Skeletal muscle tissue (tissue), 4 donors: Measurements from ENCODE around the gene OAS2. TPM values are rescaled to one million over a fixed set of nuclear protein-coding genes. Genes with fewer than 3 reads are reported as not detected.

Experiments used
- H3K27ac ChIP-seq: one replicate; pipeline ENCODE4 v1.7.0; 2013; ENCODE audit warnings: mild to moderate bottlenecking, low read depth, low read length, inconsistent platforms
- H3K27me3 ChIP-seq, 3 donors: one replicate each; pipeline ENCODE4 v1.7.0; 2013; ENCODE audit warnings: low read length in 3 of 3; ENCODE audit not compliant: control insufficient read depth in 3 of 3, insufficient read depth in 3 of 3
- H3K36me3 ChIP-seq, 3 donors: one replicate each; pipeline ENCODE4 v1.7.0; 2013; ENCODE audit warnings: low read length in 3 of 3; ENCODE audit not compliant: control insufficient read depth in 3 of 3, insufficient read depth in 3 of 3
- H3K4me1 ChIP-seq, 3 donors: one replicate each; pipeline ENCODE4 v1.7.0; 2013; ENCODE audit warnings: low read length in 3 of 3, mild to moderate bottlenecking in 3 of 3; ENCODE audit not compliant: control insufficient read depth in 3 of 3, insufficient read depth in 3 of 3
- H3K4me3 ChIP-seq, 3 donors: one replicate each; pipeline ENCODE4 v1.7.0; 2013; ENCODE audit warnings: low read length in 3 of 3
- H3K9ac ChIP-seq, 3 donors: one replicate each; pipeline ENCODE4 v1.7.0; 2013; ENCODE audit warnings: low read length in 3 of 3, mild to moderate bottlenecking in 3 of 3, moderate library complexity in 2 of 3, low read depth in 1 of 3
- H3K9me3 ChIP-seq, 3 donors: one replicate each; pipeline ENCODE4 v1.7.0; 2013; ENCODE audit warnings: low read length in 3 of 3; ENCODE audit not compliant: control insufficient read depth in 3 of 3
- total RNA-seq: library from RNA; depleted of rRNA; stranded (reverse); fragments of >200 nt; gene quantifications from one replicate; pipeline ENCODE4 v1.2.3, GENCODE V29; 2014
- donor health status: Osteomylitis.

Gene OAS2
- total RNA-seq, 1 donor from 2014 or later, result 6.8 TPM

GRCh38 chr12:113006641-113007040 lies 28.3 kb downstream of the OAS2 start:
- Histone ChIP-seq H3K9ac (no peak overlapping the region), H3K9me3 (no peaks in the 10 kb centered on the region), H3K36me3 (peaks cover 2 to 16% (median 3%) of the 10 kb centered on the region in 3 donors), H3K27me3 (peaks cover 0 to 7% (median 0%) of the 10 kb centered on the region in 3 donors), H3K4me1 (no peaks in the 10 kb centered on the region), H3K4me3 (no peak overlapping the region), H3K27ac (no peak overlapping the region)

GRCh38 chr12:113007166-113007565 lies 28.8 kb downstream of the OAS2 start:
- Histone ChIP-seq H3K9me3 (no peaks in the 10 kb centered on the region), H3K36me3 (peaks cover 2 to 16% (median 3%) of the 10 kb centered on the region in 3 donors), H3K27me3 (peaks cover 0 to 6% (median 0%) of the 10 kb centered on the region in 3 donors), H3K9ac (no peak overlapping the region), H3K4me3 (no peak overlapping the region), H3K4me1 (no peaks in the 10 kb centered on the region), H3K27ac (no peak overlapping the region)

- H3K36me3 ChIP-seq, result peaks cover 0 to 12% (median 2%) of the 10 kb centered on the region in 3 donors
Measured at GRCh38 chr12:113010701-113011100, 32.4 kb downstream of the OAS2 start.

GRCh38 chr12:113014565-113014964 lies 36.2 kb downstream of the OAS2 start:
- no peak overlapping the region for H3K4me3 ChIP-seq
- no peak overlapping the region for H3K9ac ChIP-seq
- no peaks in the 10 kb centered on the region for H3K36me3 ChIP-seq
- H3K27ac ChIP-seq, result no peak overlapping the region
- H3K9me3 ChIP-seq, result no peaks in the 10 kb centered on the region
- H3K27me3 ChIP-seq, result peaks cover 0 to 12% (median 12%) of the 10 kb centered on the region in 3 donors
- H3K4me1 ChIP-seq, result no peaks in the 10 kb centered on the region

More at GRCh38 chr12:113010701-113011100, 32.4 kb downstream of the OAS2 start:
- no peaks in the 10 kb centered on the region for H3K9me3 ChIP-seq
- H3K27ac ChIP-seq, result no peak overlapping the region
- H3K9ac ChIP-seq, result no peak overlapping the region
- peaks cover 0 to 7% (median 7%) of the 10 kb centered on the region in 3 donors for H3K27me3 ChIP-seq
- H3K4me3 ChIP-seq, result no peak overlapping the region
- H3K4me1 ChIP-seq, result no peaks in the 10 kb centered on the region

- H3K4me1 ChIP-seq, result no peaks in the 10 kb centered on the region
- H3K9me3 ChIP-seq, result no peaks in the 10 kb centered on the region
- no peak overlapping the region for H3K27ac ChIP-seq
- H3K9ac ChIP-seq, result no peak overlapping the region
- H3K36me3 ChIP-seq, result no peaks in the 10 kb centered on the region
- H3K4me3 ChIP-seq, result no peak overlapping the region
- peaks cover 0 to 18% (median 12%) of the 10 kb centered on the region in 3 donors for H3K27me3 ChIP-seq
Measured at GRCh38 chr12:113016796-113017195, 38.5 kb downstream of the OAS2 start.

GRCh38 chr12:113019025-113019424 lies 40.7 kb downstream of the OAS2 start:
- H3K27ac ChIP-seq, result no peak overlapping the region
- no peaks in the 10 kb centered on the region for H3K9me3 ChIP-seq
- no peaks in the 10 kb centered on the region for H3K4me1 ChIP-seq
- no peak overlapping the region for H3K4me3 ChIP-seq
- H3K9ac ChIP-seq, result no peak overlapping the region
- no peaks in the 10 kb centered on the region for H3K36me3 ChIP-seq
- peaks cover 0 to 18% (median 16%) of the 10 kb centered on the region in 3 donors for H3K27me3 ChIP-seq

- Histone ChIP-seq H3K4me1 (no peaks in the 10 kb centered on the region), H3K4me3 (no peak overlapping the region), H3K36me3 (no peaks in the 10 kb centered on the region), H3K27ac (no peak overlapping the region), H3K9me3 (no peaks in the 10 kb centered on the region), H3K27me3 (peaks cover 0 to 11% (median 9%) of the 10 kb centered on the region in 3 donors), H3K9ac (no peak overlapping the region)
Measured at GRCh38 chr12:113021500-113021899, 43.2 kb downstream of the OAS2 start.

- Histone ChIP-seq H3K27me3 (peaks cover 0 to 6% (median 4%) of the 10 kb centered on the region in 3 donors), H3K9me3 (no peaks in the 10 kb centered on the region), H3K36me3 (no peaks in the 10 kb centered on the region), H3K9ac (no peak overlapping the region), H3K4me1 (no peaks in the 10 kb centered on the region), H3K27ac (no peak overlapping the region), H3K4me3 (no peak overlapping the region)
Measured at GRCh38 chr12:113022563-113023297, 44.4 kb downstream of the OAS2 start.

GRCh38 chr12:113027726-113028125 lies 49.4 kb downstream of the OAS2 start:
- Histone ChIP-seq H3K36me3 (no peaks in the 10 kb centered on the region), H3K27me3 (peaks cover 2 to 4% (median 3%) of the 10 kb centered on the region in 3 donors), H3K27ac (no peak overlapping the region), H3K9me3 (no peaks in the 10 kb centered on the region), H3K9ac (no peak overlapping the region), H3K4me1 (no peaks in the 10 kb centered on the region), H3K4me3 (no peak overlapping the region)

- Histone ChIP-seq H3K36me3 (no peaks in the 10 kb centered on the region), H3K4me3 (no peak overlapping the region), H3K9ac (no peak overlapping the region), H3K9me3 (no peaks in the 10 kb centered on the region), H3K27ac (no peak overlapping the region), H3K27me3 (peaks cover 2 to 4% (median 3%) of the 10 kb centered on the region in 3 donors), H3K4me1 (no peaks in the 10 kb centered on the region)
Measured at GRCh38 chr12:113030875-113031525, 52.7 kb downstream of the OAS2 start.
